NCI-H2227 (cell line): ENCODE data around the gene PLD4.
A peak's percentile ranks its signal among the peaks of the same experiment; 100 is the strongest.
"Not testable (repeated sequence)": the region's sequence is repeated elsewhere in the genome, so short reads cannot be mapped to it uniquely, and the experiment has no call there.

Experiments used
- DNase-seq: peaks from one replicate; lab custom pipeline; 2025; ENCODE audit not compliant: unreplicated experiment; lab: John Stamatoyannopoulos, UW

PLD4 gene

GRCh38 chr14:104885973-104886689 is 38.5 kb upstream of the PLD4 start:
- DNase-seq, result no peak

DNA sequence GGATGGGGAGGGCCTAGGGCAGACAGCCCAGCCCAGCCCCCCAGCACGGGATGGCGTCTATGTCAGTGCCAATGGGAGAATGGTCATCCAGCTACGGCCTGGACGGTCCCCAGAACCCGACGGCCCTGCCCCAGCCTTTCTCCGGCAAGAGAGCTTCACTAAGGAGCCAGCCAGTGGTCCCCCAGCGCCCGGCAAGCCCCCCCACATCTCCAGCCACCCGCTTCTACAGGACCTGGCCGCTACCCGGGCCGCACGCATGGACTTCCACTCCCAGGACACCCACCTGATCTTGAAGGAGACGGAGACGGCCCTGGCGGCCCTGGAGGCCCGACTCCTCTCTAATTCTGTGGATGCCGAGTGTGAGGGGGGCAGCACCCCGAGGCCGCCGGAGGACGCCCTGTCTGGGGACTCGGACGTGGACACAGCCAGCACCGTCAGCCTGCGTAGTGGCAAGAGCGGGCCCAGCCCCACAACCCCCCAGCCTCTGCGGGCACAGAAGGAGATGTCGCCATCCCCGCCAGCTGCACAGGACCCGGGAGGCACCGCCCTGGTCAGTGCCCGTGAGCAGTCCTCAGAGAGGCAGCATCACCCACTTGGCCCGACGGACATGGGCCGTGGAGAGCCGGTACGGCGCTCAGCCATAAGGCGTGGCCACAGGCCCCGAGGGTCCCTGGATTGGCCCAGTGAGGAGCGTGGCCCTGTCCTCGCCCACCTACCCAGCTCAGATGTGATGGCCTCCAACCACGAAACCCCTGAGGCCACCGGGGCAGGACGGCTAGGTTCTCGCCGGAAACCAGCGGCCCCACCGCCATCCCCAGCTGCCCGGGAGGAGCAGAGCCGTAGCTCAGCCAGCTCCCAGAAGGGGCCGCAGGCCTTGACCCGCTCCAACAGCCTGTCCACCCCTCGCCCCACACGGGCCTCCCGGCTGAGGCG is 37.7 kb upstream of the PLD4 start:
- DNase-seq, result no peak

DNA sequence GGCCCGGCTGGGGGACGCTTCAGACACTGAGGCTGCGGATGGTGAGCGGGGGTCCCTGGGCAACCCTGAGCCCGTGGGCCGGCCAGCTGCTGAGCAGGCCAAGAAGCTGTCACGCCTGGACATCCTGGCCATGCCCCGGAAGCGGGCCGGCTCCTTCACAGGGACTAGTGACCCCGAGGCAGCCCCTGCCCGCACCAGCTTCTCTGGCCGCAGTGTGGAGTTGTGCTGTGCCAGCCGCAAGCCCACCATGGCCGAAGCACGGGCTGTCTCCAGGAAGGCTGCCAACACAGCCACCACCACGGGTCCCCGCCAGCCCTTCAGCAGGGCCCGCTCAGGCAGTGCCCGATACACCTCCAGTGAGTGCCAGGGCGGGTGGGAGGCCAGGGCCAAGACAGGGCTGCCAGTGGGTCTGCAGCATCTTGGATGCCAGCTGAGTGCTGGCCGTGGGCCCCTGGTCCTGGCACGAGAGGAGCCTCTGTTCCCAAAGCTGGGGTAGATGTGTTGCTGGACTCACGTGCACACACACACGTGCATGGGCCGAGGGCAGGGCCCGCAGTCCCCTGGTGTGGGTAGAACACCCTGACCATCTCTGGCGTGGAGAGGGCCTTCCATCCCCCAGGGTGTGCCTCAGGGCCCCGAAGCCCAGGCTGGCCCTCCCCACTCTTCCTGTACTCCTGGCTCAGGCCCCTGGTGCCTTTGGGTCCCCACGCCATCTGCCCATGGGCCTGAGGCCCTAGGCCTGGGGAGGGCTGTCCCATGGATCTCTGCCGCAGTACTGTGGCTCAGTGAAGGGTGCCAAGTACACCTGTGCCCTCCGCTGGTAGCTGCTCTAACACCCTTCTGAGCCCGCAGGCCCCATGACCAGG is 36.8 kb upstream of the PLD4 start:
- no peak for DNase-seq

GRCh38 chr14:104888489-104889374 is 35.9 kb upstream of the PLD4 start:
- DNase-seq, result no peak

DNA sequence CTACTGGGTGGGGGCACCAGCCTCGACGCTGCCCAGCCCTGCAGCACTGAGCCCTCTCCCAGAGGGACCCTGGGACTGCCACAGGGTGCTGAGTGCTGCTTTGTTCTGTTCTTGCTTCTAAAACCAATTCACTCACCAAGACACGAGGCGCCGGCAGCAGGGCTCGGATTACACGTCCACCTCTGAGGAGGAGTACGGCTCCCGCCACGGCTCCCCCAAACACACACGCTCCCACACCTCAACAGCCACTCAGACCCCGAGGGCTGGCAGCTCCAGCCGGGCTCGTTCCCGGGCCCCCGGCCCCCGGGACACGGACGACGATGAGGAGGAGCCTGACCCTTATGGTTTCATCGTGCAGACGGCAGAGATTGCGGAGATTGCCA is 35.3 kb upstream of the PLD4 start:
- no peak for DNase-seq

DNA sequence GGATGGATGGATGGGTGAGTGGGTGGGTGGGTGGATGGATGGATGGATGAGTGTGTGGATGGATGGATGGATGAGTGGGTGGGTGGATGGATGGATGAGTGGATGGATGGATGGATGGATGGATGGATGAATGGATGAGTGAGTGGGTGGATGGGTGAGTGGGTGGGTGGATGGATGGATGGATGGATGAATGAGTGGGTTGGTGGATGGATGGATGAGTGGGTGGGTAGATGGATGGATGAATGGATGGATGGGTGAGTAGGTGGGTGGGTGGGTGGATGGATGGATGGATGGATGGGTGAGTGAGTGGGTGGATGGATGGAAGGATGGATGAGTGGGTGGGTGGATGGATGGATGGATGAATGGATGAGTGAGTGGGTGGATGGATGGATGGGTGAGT is 34.4 kb upstream of the PLD4 start:
- not testable (repeated sequence) for DNase-seq

DNA sequence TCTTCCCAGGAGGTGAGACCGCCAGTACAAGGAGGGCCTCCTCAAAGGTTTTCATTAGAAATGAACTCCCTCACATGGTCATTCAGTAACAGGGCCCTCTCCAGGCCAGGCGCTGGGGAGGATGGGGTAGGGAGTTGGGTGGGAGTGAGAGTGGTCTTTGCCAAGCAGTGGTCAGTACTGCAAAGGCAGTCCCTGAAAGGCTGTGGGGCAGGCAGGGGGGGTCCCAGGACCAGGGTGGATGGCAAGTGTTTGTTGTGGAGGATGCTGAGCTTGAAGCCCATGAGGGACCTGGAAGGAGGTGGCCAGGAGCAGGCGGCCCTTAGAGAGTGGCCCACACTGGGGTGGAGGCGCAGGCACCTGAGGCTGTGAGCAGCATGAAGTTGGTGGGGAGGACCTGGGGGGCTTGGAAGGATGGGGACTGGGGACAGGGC is 33.5 kb upstream of the PLD4 start:
- DNase-seq, result no peak

- DNase-seq, result no peak
These were observed 32.8 kb upstream of the PLD4 start for GRCh38 chr14:104891664-104892530.

DNA sequence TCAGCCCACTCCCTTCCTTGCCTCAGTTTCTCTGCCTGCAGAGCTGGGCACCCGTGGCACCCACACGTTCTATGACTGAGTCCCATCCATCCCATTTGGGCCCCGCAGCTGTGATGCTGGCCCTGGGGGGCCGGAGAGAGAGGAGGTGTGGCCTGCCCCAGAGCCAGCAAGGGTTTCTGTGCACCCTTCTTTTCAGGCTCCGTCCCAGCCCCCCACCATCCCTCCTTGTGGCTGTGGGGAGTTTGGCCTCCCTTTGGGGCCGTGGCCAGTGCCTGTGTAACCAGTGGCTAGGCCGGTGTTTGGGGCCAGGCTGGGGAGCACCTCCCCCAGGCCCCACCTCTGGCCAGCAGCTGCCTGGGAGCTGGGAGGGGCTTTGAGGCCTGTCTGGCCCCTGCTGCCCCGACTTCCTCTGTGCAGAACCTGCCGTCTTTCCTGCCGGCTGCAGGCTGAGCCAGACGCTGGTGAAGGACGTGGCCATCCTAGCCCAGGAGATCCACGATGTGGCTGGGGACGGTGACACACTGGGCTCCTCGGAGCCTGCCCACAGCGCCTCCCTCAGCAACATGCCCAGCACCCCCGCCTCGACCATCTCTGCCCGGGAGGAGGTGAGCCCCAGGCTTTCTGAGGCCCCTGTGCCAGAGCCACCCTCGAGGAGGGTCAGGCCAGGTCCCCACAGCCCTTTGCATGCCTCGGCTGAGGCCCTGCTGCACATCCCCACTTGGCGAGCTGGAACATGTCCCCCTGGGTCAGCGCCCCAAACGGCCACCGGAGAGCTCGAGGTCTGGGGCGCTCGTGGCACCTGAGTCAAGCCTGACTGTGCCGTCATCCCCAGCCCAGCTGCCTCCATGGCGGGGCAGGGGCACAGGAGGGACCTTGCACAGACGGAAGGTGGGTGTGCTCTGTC is 31.9 kb upstream of the PLD4 start:
- DNase-seq, result no peak

DNA sequence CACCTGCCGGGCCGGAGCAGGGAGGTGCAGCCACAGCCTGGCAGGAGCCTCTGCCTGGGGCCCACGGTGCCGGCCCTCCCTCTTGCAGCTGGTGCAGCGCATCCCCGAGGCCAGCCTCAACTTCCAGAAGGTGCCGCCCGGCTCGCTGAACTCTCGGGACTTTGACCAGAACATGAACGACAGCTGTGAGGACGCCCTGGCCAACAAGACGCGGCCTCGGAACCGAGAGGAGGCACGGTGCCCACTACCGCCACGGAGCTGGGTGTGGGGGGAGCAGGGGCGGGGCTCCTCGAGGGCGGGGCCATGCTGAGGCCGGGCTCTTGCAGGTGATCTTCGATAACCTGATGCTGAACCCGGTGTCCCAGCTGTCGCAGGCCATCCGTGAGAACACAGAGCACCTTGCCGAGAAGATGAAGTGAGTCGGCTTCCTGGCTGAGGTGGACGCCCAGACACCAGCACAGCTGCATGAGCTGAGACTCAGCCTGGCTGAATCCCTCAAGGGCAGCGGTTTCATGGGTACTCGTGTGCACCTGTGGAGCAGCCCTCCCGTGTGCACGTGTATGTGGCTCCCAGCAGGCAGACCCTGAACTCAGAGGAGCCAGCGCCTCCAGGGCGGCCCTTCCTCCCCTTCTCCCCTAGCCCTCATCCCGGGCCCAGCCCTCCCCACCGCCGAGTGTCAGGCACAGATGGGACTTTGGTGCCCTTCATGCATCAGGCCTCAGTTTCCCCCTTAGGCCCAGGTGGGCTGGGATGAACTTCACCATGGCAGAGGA is 31.1 kb upstream of the PLD4 start:
- DNase-seq, result no peak

- DNase-seq, result no peak
These were observed 30.1 kb upstream of the PLD4 start for GRCh38 chr14:104894331-104895206.

DNA sequence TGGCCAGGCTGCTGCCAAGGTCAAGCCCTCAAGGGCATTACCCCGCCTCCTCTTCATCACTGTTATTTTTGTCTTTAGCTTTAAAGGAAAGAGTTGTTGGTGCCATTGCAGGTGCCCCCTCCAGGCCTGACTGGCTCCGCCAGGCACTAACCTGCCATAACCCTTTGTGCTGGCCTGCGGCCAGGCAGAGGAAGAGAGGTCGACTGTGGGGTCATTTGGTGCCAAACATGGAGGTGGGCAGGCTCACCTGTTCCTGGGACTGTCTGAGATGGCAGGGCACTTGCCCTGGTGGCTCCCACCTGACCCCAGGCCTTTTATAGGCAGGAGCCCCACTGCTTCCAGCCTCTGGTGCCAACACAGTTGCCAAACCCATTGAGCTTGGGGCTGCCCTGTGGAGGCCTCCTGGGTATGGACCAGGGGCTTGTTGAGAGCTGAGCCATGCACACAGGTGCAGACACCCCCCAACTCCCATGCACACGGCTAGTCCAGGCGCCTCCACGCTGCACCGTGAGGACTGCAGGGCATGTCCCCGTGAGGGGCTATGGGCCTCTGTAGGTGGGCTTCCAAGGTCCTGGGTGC is 29.4 kb upstream of the PLD4 start:
- DNase-seq, result no peak

DNA sequence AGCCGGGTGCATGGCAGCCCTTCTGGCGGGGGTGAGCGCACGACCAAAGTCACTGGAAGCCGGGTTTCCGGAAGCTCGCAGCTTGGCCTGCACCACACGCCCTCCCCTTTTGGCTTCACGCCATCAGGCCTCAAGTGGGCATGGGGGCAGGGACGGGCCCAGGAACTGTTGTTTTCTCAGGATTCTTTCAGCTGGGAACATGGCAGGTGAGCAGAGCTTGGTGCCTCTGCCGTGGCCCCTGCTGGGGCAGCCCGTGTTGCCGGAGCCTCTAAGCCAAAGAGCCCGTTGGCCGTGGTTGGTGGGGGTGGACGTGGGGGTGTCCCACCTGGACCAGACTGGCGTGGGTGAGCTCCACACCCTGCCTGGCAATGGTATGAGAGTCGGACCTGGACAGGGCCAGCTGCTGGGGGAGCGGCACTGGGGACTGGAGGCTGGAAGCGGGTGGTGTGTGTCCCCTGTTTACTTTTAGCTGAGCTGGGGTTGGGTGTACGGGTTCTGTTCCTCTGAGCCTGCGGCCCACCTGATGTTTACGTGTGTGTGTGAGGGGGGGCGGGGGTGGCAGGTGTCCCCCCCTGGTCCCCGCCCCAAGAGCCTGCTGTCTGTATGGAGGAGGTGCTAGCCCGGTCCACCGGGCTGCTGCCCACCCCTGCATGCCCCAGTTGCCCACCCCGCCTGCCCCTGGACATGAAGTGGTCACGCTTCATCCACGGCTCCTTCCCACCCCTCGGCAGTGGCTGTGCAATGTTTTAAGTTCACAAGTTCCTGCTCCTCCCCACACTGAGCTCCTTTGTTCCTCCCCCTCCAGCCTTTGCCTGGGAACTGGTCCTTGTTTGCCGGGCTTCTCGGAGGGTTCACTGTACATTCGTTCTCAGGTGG is 28.7 kb upstream of the PLD4 start:
- DNase-seq, result peak; percentile 89

- no peak for DNase-seq
These were observed 27.1 kb upstream of the PLD4 start for GRCh38 chr14:104897330-104898194.
